ENCODE results near the gene AGR2.

GRCh38 chr7:16745645-16746044, 59.2 kb downstream of the AGR2 start:
- TF ChIP-seq, protein P1, sequence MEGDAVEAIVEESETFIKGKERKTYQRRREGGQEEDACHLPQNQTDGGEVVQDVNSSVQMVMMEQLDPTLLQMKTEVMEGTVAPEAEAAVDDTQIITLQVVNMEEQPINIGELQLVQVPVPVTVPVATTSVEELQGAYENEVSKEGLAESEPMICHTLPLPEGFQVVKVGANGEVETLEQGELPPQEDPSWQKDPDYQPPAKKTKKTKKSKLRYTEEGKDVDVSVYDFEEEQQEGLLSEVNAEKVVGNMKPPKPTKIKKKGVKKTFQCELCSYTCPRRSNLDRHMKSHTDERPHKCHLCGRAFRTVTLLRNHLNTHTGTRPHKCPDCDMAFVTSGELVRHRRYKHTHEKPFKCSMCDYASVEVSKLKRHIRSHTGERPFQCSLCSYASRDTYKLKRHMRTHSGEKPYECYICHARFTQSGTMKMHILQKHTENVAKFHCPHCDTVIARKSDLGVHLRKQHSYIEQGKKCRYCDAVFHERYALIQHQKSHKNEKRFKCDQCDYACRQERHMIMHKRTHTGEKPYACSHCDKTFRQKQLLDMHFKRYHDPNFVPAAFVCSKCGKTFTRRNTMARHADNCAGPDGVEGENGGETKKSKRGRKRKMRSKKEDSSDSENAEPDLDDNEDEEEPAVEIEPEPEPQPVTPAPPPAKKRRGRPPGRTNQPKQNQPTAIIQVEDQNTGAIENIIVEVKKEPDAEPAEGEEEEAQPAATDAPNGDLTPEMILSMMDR (IDR thresholded peaks at IDR 0.05) = no peak
- TF ChIP-seq POLR2A (IDR thresholded peaks at IDR 0.05) = no peak

Data from uterus (tissue), 2 donors.